Ramos (cell line): ENCODE measurements around the gene CHST11.
"Not testable (repeated sequence)": the region's sequence is repeated elsewhere in the genome, so short reads cannot be mapped to it uniquely, and the experiment has no call there.

ENCODE experiments used
- in situ Hi-C: fragments of 300-500 bp; cut with MboI; formaldehyde crosslinking; loops from one replicate; pipeline ENCODE4 v1.14.3; 2022; ENCODE audit warnings: low sequenced_read_pairs; ENCODE audit not compliant: unreplicated experiment

The CHST11 gene

DNA sequence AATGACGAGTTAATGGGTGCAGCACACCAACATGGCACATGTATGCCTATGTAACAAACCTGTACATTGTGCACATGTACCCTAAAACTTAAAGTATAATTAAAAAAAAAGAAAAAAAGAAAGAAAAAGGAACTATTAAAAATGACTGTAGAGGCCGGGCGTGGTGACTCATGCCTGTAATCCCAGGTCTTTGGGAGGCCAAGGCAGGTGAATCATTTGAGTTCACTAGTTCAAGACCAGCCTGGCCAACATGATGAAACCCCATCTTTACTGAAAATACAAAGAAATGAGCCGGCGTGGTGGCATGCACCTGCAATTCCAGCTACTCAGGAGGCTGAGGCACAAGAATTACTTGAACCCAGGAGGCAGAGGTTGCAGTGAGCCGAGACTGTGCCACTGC is 118.0 kb downstream of the CHST11 start:
- in situ Hi-C loops = not testable (repeated sequence)

DNA sequence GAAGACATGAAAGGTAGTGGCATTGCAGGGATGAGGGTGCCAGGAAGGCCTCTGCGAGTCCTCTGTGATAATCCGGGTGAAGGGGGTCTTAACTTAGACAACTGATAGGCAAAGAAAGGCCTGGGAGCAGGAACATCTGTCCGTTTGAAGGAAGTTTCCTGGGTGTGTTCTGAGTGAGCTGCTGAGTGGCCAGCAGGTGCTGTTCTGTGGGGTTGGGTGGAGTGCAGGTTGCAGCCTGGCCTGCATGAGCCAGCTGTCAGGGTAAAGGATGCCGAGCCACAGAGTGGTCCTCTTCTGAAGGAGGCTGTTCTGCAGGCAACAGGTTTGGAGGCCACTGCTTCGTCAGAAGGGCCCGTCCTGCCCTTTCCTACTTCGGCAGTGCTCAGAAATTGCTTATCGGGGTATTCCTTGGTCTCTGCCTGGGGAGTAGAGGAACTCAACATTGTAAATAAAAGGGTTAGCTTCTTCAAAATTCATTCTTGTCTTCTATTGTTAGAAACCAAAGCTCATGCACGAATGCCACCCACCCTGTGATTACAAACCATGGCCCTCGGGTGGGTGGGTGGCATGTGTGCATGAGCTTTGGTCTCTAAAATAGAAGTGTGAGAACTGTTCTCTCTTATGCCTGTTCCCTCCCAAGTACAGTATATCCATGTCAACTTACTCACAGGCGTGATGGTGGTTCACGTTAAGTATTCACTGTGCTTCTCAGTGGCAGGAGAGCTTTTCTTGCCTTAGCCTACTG is 118.9 kb downstream of the CHST11 start:
- in situ Hi-C loops = no loop called here

DNA sequence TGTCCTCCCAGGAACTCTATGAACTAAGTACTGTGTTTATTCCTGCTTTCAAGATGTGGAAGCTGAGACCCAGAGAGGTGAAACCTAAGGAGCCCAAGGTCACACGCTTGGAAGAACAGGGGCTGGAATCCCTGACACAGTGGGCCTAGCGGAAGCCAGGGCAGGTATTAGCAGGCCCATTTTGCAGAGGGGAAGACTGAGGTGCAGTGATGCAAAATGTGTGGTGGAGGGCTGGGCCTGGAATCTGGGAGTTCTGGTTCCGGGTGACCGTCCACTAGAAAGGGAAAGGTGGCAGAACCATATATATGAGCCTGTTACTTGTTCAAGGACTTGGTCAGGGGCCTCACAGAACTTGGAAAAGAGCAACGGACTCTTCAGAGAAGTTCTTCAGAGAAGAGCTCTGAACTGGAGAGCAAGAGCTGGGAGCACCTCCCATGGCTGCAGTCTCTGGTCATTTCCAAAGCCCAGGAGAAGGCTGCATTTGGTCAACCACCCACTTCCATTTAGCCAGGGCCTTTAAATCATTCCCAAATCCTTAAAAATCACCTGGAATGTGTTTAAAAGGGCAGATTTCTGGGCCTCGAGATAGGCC is 119.5 kb downstream of the CHST11 start:
- in situ Hi-C loops = no loop called here

DNA sequence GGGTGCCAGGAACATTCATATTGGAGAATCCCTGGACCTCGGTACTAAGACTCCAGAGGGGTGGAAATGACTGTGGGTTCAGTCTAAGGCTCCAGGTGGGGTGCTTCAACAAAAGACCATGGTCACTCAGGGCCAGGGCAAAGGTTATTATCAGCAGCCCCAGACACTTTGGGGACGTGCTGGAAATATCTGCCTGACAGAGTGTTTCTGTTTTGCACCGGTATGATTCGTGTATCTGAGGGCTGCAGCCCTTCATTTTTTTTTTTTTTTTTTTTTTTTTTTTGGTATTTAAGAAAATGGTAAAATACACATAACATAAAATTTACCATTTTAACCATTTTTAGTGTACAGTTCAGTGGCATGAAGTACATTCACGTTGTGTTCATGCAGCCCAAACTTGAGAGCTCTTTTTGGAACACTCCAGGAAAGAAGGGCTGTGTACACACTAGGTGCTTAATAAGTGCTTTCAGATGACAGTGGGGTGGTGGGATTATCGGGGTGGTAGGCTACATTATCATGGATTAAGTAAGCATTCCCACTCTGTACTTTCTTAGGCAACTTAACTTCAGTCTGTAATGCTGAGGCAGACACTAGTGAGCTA is 120.3 kb downstream of the CHST11 start:
- in situ Hi-C loops = no loop called here

DNA sequence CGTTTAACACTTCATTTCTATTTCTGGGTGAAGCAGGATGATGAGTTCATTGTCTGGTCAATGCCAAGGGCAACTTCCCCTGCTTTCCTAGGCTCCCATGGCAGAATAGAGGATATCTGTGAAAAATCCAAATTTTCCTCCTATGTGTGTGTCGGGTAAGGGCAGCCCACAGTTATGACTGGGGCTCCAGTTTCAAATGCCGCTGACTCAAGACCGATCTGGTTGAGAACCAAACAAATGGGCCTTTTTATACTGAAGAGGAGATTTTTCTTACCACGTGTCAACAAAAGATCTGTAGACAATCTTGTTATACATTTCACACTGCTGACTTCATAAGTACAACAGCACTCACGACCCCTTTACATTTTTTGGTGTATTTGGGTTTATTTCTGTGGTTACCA is 120.8 kb downstream of the CHST11 start:
- in situ Hi-C loops = no loop called here

DNA sequence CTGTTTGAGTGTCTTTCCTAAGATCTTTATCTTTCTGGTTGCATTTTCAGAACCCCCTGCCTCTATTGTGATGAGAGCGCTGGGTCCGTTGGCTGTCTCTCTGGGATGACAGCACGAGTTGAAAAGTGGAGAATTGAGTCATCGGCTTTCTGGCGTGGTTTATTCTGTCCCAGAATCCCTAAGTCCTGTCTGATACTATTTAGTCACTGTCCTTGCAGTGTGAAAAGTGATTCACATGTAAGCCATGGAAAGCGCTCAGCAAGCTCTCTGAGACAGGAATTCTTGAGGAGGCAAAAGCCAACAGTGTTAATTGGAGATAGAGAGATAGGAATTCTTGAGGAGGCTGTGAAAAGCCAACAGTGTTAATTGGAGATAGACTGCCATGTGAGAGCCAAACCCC is 121.7 kb downstream of the CHST11 start:
- in situ Hi-C loops = no loop called here

DNA sequence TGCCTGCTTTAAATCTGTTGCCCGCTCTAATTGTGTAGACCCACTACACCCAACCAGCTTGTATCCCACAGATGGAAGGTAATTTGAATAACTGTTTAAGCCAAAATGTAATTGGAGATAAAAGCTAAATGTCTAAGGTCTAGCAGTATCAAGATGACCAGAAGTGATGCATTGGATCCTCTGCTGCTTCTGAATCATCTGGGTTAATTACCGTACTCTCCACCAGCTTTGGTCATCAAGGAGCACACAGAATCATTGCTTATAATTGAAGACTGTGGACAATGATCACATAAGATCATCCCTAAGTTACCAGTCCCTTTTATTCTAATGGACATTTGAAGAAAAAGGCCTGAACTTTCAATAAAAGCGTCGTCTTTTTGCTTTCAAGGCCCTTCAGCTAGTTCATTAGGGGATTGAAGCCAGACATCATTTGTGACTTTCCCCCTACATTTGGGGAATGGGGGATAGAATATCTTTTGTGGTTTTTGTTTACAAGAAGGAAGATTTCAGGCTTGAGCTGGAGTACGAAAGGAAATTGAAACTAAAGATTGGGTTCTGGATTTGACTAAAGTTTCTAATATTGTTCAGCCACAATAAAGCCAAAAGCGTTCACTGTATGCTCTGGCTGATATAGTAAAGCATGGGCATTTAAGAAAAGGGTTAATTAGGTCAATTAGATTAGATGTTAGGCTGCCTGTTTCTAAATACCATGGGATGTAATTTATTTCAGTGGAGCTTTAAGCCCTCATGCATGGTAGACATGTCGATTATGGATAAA is 123.2 kb downstream of the CHST11 start:
- in situ Hi-C loops = no loop called here

DNA sequence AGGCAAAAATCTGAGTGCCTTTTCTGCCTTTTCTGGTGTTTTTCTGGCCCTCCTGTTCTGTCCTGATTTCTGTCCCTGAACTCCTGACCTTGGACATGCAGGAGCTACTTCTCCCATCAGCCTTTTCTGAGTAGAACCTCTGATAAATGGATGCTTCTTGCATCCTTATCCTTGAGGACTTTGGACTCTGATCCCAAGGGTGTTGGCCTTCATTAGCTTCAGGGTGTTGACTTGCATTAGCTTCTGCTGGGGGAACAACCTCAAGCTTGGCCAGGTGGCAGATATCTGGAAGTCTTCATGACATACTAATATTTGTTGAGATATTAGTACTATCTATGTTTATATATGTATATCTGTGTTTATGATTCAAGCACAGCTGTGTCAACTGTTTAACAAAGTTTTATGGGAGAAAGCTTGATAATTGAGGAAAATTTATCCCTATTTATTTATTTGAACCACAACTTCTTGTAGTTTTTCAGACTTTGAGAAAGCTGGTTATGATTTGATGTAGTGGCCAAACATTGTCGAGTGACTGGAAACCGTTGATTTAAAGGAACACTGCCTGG is 124.3 kb downstream of the CHST11 start:
- in situ Hi-C loops = no loop called here

DNA sequence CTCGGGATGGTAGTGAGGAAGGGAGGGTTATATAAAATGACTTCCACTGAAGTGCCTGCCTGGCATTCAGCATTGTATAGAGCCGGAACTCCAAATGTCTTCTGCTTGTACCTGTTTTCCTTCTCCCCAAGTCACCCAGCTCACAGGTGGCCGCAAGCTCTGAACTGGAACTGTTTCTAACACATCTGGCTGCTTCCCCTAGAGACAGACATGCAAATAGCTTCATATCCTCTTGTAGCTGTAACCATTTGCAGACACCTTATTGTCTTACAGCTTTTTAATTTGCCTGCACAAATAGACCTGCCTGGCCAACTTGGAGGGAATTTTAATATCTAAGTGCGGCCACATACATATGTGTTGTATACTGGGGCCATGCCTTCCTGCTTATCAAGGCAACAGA is 126.0 kb downstream of the CHST11 start:
- in situ Hi-C loops = no loop called here

DNA sequence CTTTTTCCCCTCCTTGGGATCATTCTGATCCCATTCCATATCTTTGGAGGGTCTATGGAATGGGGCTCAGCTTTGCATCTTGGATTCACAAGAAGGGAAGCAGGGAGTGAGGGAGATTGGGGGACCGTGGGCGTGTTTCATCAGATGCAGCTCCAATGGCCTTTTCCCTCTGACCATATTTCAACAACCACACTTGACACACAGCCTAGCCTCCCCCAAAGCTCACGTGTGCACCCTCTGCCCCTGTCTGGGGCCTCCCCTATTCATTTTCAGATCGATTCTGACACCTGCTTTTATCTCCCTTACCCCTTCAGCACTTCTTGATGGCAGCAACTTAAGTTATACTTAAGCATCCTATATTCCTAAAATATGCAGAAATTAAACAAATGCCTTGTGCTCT is 126.6 kb downstream of the CHST11 start:
- in situ Hi-C loops = no loop called here

DNA sequence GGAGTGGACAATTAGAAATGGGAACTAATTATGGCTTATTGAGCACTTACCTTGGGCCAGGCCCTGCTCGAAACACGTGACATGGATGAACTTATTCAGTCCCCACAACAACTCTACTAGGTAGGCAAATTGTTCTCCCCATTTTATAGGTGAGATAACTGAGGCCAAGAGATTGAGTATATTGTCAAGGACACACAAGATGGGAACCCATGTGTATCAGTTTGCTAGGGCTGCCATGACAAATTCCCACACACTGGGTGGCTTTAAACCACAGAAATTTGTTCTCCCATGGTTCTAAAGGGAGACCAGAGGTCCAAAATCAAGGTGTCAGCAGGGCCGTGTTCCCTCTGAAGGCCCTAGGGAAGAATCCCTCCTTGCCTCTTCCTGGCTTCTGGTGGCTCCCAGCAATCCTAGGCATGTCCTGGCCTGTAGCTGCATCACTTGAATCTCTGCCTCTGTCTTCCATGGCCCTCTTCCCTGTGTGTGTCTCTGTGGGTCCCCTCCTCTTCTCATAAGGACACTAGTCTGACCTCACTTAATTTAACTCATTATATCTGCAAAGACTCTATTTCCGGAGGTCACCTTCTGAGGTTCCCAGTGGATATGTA is 128.8 kb downstream of the CHST11 start:
- in situ Hi-C loops = no loop called here

DNA sequence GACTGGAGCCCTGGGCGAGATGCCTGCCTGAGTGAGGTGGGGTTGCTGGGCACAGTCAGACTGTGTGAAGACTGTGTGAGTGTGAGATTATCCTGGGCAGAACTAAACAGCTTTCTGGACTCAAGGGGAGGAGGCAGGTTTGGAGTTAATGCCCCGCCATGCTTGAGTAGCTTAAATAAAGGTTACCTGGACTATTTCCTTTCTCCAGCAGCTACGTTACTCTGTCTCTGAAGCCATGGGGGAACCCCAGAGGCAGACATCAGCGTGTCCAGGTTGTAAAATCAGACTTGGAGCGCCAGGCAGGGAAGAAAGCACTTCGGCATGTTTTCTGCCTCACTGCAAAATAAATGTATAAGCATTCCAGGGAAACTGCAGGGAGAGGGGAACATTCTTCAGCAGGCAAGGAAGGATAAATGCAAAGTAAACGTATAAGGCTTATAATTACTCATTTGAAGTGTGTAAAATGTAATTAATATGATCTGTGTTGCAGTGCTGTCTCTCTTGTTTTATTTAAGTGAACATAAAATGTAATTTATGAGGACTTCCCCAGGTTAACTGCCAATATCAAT is 129.7 kb downstream of the CHST11 start:
- in situ Hi-C loops = no loop called here

DNA sequence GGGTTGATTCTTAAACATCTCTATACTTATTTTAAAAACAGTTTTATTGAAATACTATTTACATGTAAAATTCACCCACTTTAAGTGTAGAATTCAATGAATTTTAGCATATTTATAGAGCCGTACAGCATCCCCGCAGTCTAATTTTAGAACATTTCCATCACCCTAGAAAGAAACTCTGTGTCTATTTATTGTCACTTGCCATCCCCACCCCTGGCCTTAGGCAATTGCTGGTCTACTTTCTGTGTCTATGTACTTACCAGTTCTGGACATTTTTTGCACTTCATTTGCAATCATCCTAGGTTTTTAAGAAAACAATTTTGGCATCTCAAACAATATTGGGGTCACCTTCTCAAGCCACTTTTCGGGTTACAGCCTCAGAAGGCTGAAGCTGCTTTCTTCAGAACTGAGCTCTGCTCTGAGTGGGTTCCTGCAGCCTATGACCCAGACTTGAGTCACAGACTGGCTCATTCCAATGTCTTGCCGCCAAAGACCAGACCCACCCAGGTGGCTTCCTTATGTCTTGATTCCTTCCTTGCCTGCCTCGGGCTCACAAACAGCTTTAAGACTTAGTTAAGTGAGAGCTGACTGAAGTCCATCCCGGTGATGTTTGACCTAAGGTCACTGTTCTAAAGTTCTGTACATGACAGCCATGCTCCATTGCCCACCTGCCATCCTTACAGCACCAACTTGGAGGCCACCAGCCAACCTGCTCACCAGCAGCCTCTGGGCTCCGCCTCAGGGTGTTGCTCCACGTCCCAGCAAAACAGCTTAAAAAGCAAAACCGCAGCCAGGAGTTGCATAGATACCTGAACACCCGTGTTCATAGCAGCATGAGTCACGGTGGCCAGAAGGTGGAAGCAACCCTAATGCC is 131.5 kb downstream of the CHST11 start:
- in situ Hi-C loops = no loop called here

DNA sequence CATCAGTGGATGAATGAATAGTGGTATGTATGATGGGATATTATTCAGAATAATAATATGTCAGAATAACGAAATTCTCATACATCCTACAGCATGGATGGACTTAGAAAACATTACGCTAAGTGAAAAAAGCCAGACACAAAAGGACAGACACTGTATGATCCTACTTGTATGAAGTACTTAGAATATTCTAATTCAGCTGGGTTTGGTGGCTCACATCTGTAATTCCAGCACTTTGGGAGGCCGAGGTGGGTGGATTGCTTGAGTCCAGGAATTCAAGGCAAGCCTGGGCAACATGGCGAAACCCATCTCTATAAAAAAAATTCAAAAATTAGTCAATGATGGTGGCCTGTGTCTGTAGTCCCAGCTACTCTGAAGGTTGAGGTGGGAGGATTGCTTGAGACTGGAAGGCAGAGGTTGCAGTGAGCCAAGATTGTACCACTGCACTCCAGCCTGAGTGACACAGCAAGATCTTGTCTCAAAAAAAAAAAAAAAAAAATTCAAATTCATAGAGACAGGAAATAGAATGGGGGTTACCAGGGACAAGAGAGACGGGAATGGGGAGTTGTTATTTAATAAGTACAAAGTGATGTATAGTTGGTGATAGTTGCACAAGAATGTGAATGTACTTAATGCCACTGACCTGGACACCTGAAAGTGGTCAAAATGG is 132.3 kb downstream of the CHST11 start:
- in situ Hi-C loops = no loop called here

DNA sequence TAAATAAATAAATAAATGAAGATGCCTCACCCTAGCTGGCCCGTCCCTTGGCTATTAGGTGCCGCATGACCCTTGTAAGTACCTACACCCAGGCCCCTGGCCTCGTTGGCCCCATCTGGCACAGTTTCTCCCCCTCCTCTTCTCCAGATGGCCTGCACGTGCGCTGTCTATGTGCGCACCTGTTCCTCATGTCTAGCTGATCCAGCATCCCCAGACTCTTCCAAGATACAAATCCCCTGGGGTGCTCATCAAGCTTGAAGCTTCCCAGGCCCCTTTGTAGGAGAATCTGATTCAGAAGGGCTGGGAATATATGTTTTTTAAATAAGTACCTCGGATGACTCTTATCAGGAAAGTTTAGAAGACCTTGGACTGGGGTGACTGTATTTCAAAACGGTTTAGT is 133.3 kb downstream of the CHST11 start:
- in situ Hi-C loops = no loop called here

DNA sequence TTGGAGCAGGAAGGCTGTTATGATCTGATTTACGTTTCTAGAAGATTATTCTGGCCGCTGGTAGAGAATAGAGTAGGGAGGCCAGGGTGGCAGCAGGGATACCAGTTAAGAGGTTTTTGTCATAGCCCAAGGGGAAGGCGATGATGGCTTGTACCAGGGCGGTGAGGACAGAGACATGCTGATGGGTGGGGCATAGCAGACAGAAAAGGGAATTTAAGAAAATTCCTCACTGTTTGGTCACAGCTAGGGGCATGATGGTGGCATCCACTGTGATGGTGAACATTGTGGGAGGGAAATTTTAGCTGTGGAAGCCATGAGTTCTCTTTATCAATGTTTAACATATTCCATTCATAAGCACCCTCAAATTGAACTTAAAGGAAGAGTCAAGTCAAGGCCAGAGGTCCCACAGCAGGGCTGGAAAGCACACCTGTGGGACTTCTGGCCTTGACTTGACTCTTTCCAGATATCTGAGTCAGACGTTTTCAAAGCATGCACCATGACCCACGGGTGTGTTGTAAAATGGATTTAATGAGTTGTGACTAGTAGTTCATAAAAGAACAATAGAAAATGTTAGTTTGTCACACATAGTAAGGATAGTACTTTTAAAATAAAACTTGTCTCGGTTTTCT is 134.6 kb downstream of the CHST11 start:
- in situ Hi-C loops = no loop called here

DNA sequence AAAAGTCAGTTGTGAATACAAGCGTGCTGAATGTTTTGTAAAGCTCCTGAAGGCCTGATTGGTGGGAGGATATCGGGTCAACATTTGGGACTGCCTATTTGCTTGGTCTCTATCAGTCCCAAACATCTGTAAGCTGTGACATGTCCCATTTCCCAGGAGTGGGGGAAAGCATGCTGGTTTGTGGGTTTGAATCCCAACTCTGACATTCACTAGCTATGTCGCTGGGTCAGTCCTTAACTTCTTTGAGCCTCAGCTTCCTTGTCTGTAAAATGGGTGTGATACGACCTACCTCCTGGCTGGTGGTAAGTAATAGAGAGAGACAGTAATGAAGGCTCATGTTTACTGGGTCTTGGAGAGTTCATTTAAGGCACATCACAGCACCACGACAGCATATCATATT is 136.7 kb downstream of the CHST11 start:
- in situ Hi-C loops = no loop called here

DNA sequence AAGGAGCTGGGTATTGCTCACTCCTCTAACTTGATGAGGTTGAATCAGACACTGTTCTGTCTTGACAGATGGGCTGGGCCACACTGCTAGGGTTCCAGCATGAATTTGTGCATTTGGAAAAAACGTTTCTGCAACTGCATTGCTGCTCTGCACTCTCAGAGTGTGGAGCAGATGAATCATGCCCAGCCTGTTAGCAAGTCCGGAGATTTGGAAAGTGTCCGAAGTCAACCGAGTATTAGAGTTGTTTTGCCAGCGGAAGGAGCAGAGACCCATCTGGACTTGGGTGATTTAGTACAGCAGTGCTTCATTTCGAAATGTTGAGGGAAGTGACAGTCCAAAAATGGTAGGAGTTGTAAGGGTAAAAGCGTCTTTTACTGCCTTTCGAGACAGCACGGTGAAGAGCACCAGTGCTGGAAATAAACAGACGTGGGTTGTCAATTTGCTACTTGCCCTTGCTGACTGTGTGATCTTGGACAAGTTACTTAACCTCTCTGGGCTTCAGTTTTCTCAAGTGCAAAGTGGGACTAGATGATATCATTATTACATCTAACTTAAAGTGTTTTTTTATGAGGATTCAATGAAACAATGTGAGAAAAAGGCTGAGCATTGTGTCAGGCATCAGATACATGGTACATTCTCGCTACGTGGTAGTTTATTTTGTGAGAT is 139.5 kb downstream of the CHST11 start:
- in situ Hi-C loops = no loop called here
